Naive B cell (primary cell): Measurements from ENCODE around the gene GOLT1B. TPM values are rescaled to one million over a fixed set of nuclear protein-coding genes. Genes with fewer than 3 reads are reported as not detected.

Experiments used
- ATAC-seq, 2 donors: fragments of 150-1000 bp; cut with Tn5 transposase; 2 replicates each; pipeline ENCODE4 v1.10.0; 2021; ENCODE audit warnings: low read depth in 2 of 2, mild to moderate bottlenecking in 2 of 2, moderate library complexity in 2 of 2
- DNase-seq: peaks from one replicate; pipeline ENCODE4 v3.0.0; 2022
- H3K27ac Mint-ChIP-seq, 6 donors: one replicate each; pipeline ENCODE4 v1.8.0; 2020 to 2022; ENCODE audit warnings: mild to moderate bottlenecking in 6 of 6, mixed read lengths in 6 of 6, moderate library complexity in 5 of 6, inconsistent platforms in 2 of 6
- H3K27me3 Mint-ChIP-seq, 3 donors: one replicate each; pipeline ENCODE4 v1.8.0; 2021 to 2022; ENCODE audit warnings: mixed read lengths in 3 of 3, mild to moderate bottlenecking in 1 of 3
- H3K36me3 Mint-ChIP-seq, 2 donors: one replicate each; pipeline ENCODE4 v1.8.0; 2020 to 2022; ENCODE audit warnings: mixed read lengths in 2 of 2, inconsistent platforms in 1 of 2, mild to moderate bottlenecking in 1 of 2
- H3K4me1 Mint-ChIP-seq, 3 donors: one replicate each; pipeline ENCODE4 v1.8.0; 2020 to 2022; ENCODE audit warnings: mixed read lengths in 3 of 3, inconsistent platforms in 1 of 3, mild to moderate bottlenecking in 1 of 3, moderate library complexity in 1 of 3
- H3K4me3 Mint-ChIP-seq, 8 donors: one replicate each; pipeline ENCODE4 v1.8.0; 2020 to 2022; ENCODE audit warnings: mild to moderate bottlenecking in 8 of 8, mixed read lengths in 8 of 8, moderate library complexity in 8 of 8, inconsistent platforms in 2 of 8
- H3K9me3 Mint-ChIP-seq, 7 donors: one replicate each; pipeline ENCODE4 v1.8.0; 2020 to 2022; ENCODE audit warnings: mixed read lengths in 7 of 7, mild to moderate bottlenecking in 5 of 7, inconsistent platforms in 2 of 7, moderate library complexity in 1 of 7
- polyA plus RNA-seq, 6 donors: library from polyadenylated mRNA; unstranded; fragments of 300-500 nt; fragmentation: Illumina TruSeq; gene quantifications; one replicate each; pipeline ENCODE4 v1.2.3, GENCODE V29; 2021; ENCODE audit warnings: low read depth in 6 of 6

The GOLT1B gene
- polyA plus RNA-seq, 6 donors from 2014 or later = 9.1 to 21.8 (median 19.7) TPM

DNA sequence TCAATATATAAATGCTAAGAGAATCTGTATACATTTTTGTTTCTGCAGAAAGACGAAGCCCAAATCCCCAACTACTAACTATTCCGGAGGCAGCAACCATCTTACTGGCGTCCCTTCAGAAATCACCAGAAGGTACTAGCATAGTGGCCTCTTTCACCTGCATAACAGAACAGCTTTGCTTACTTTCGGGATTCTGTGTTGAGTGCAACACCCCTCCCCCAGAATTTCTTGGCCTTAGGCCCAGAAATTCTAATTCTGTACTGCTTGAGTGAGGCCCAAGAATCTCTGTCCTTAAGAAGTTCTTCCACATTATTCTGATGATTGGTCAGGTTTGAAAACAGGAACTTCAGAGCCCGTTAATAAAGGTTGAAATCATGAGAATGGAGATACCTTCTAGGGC, 27.4 kb downstream of the GOLT1B start:
- ATAC-seq (no peak), DNase-seq (no peak)
- Mint-ChIP-seq H3K27ac (no peak overlapping the region), H3K36me3 (no peaks in the 10 kb centered on the region), H3K9me3 (peaks cover 0 to 10% (median 3%) of the 10 kb centered on the region in 7 donors), H3K4me3 (peak overlapping the region in 4 of 8 donors; percentile 31 to 84 (median 62)), H3K27me3 (peaks cover 40 to 55% (median 49%) of the 10 kb centered on the region in 3 donors), H3K4me1 (peaks cover 0 to 10% (median 4%) of the 10 kb centered on the region in 3 donors)

DNA sequence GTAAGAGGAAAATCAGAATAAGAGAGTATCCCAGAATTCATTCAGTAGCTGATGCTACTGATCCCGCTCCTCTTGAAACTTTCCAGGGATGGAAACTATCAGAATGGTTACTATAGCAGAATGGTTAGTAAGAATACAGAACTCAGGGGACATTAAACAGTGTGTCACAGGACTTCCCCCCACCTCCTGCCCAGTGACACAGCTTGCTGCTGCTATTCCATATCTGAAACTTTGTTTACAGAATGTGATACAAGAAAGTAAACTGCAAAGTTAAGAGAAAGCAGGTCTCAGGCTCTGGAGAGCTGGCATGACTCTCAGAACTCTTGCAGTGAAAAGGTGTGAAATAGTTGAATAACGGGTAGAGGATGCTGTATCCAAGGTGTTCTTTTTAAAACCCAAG, 27.9 kb downstream of the GOLT1B start:
- Mint-ChIP-seq H3K27me3 (peaks cover 43 to 60% (median 54%) of the 10 kb centered on the region in 3 donors), H3K27ac (no peak overlapping the region), H3K4me3 (peak overlapping the region in 1 of 8 donors; percentile 33), H3K36me3 (no peaks in the 10 kb centered on the region), H3K9me3 (peaks cover 0 to 6% (median 3%) of the 10 kb centered on the region in 7 donors), H3K4me1 (peaks cover 0 to 10% (median 4%) of the 10 kb centered on the region in 3 donors)
- no peak for DNase-seq
- no peak for ATAC-seq

GRCh38 chr12:21538061-21538653, 36.6 kb downstream of the GOLT1B start:
- no peak for ATAC-seq
- no peak overlapping the region for H3K4me3 Mint-ChIP-seq
- no peak for DNase-seq
- H3K27ac Mint-ChIP-seq = no peak overlapping the region
- no peaks in the 10 kb centered on the region for H3K36me3 Mint-ChIP-seq
- H3K9me3 Mint-ChIP-seq = peaks cover 0 to 2% (median 0%) of the 10 kb centered on the region in 7 donors
- no peaks in the 10 kb centered on the region for H3K4me1 Mint-ChIP-seq
- peaks cover 28 to 46% (median 32%) of the 10 kb centered on the region in 3 donors for H3K27me3 Mint-ChIP-seq

DNA sequence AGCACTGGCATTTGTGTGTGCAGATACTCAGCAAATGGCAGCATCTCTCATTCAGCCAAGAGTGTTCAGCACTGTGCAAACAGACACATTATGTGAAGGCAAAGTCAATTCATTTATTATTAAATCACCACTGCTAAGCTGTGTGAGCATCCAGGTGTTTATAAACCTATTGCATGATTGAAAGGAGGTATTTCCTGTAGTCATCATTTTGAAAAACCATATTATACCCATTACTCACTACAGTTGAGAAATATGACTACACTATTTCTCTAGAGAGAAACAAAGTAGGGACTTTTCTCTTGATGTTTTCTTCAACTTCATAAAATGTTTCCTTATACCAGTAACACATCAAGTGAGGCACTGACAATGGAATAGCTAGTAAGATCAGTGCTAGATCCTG, 38.2 kb downstream of the GOLT1B start:
- DNase-seq (no peak), ATAC-seq (no peak)
- Mint-ChIP-seq H3K36me3 (no peaks in the 10 kb centered on the region), H3K27ac (no peak overlapping the region), H3K4me1 (no peaks in the 10 kb centered on the region), H3K4me3 (no peak overlapping the region), H3K27me3 (peaks cover 22 to 41% (median 24%) of the 10 kb centered on the region in 3 donors), H3K9me3 (no peaks in the 10 kb centered on the region)

- Mint-ChIP-seq H3K9me3 (no peaks in the 10 kb centered on the region), H3K27ac (no peak overlapping the region), H3K27me3 (peaks cover 10 to 31% (median 17%) of the 10 kb centered on the region in 3 donors), H3K36me3 (no peaks in the 10 kb centered on the region), H3K4me1 (no peaks in the 10 kb centered on the region), H3K4me3 (no peak overlapping the region)
- DNase-seq = no peak
- ATAC-seq = no peak
These were observed 40.2 kb downstream of the GOLT1B start for GRCh38 chr12:21541773-21542172.

- Mint-ChIP-seq H3K4me3 (no peak overlapping the region), H3K36me3 (no peaks in the 10 kb centered on the region), H3K9me3 (no peaks in the 10 kb centered on the region), H3K27ac (no peak overlapping the region), H3K4me1 (no peaks in the 10 kb centered on the region), H3K27me3 (peaks cover 12 to 27% (median 21%) of the 10 kb centered on the region in 3 donors)
- no peak for DNase-seq
- no peak for ATAC-seq
These were observed 40.8 kb downstream of the GOLT1B start for GRCh38 chr12:21542403-21542802.

GRCh38 chr12:21543151-21543550, 41.6 kb downstream of the GOLT1B start:
- Mint-ChIP-seq H3K4me3 (no peak overlapping the region), H3K9me3 (no peaks in the 10 kb centered on the region), H3K27ac (no peak overlapping the region), H3K36me3 (no peaks in the 10 kb centered on the region), H3K4me1 (no peaks in the 10 kb centered on the region), H3K27me3 (peaks cover 20 to 27% (median 23%) of the 10 kb centered on the region in 3 donors)
- ATAC-seq (no peak), DNase-seq (no peak)

DNA sequence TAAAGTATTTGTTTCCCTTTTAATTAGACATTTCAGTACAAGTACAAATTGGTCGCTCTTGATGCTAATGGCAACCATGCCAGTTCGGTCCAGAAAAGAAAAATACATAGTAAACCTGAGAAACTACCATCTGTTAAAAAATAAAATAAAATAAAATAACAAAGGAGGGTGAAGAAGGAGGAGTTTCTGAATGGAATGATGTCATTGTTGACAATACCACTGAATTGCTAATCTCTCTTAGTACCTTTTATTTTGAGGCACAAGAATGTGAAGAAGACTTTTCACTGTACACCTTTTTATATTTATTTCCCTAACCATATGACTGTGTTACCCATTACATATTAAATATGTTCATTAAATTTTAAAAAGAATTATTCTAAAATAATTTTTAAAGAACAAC, 44.0 kb downstream of the GOLT1B start:
- H3K36me3 Mint-ChIP-seq = no peaks in the 10 kb centered on the region

DNA sequence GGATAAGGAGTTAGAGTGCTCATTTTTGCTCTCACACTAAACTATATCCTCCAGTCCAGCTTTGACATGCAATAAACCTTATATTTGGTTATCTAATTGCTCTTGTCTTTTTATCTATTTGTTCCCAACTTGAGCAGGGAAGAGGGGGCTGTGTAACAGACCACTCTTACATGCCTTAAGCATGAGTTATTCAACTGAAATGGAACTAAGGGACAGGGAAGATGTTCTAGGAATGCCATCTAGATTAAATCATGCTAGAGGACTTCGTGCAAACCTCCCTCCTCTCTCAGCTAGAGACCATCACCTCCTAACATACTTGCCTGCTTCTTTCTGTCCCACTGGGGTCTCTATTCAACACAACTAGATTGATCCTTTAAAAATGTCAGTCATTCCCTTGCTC, 45.1 kb downstream of the GOLT1B start:
- DNase-seq (no peak), ATAC-seq (no peak)
- no peaks in the 10 kb centered on the region for H3K4me1 Mint-ChIP-seq
- H3K9me3 Mint-ChIP-seq = no peaks in the 10 kb centered on the region
- H3K27ac Mint-ChIP-seq = no peak overlapping the region
- no peak overlapping the region for H3K4me3 Mint-ChIP-seq
- H3K36me3 Mint-ChIP-seq = no peaks in the 10 kb centered on the region
- H3K27me3 Mint-ChIP-seq = peaks cover 20 to 23% (median 20%) of the 10 kb centered on the region in 3 donors

More for the DNA sequence above, 44.0 kb downstream of the GOLT1B start:
- Mint-ChIP-seq H3K4me3 (no peak overlapping the region), H3K9me3 (no peaks in the 10 kb centered on the region), H3K4me1 (no peaks in the 10 kb centered on the region), H3K27ac (no peak overlapping the region), H3K27me3 (peaks cover 20 to 24% (median 23%) of the 10 kb centered on the region in 3 donors)
- ATAC-seq (no peak), DNase-seq (no peak)

DNA sequence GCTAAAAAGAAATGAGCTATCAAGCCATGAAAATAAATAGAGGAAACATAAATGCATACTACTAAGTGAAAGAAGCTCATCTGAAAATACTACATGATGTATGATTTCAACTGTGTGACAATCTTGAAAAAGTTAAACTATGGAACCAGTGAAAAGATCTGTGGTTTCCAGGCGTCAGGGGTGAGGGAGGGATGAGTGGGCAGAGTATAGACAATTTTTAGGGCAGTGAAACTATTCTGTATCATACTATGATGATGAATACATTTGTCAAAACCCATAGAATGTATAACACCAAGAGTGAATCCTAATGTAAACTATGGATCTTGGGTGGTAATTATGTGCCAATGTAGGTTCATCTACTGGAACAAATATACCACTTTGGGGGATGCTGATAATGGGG, 45.8 kb downstream of the GOLT1B start:
- no peaks in the 10 kb centered on the region for H3K4me1 Mint-ChIP-seq
- no peak overlapping the region for H3K4me3 Mint-ChIP-seq
- no peaks in the 10 kb centered on the region for H3K9me3 Mint-ChIP-seq
- H3K27me3 Mint-ChIP-seq = peaks cover 19 to 23% (median 20%) of the 10 kb centered on the region in 3 donors
- no peaks in the 10 kb centered on the region for H3K36me3 Mint-ChIP-seq
- peak overlapping the region in 1 of 6 donors; percentile 4 for H3K27ac Mint-ChIP-seq
- ATAC-seq (no peak), DNase-seq (no peak)

DNA sequence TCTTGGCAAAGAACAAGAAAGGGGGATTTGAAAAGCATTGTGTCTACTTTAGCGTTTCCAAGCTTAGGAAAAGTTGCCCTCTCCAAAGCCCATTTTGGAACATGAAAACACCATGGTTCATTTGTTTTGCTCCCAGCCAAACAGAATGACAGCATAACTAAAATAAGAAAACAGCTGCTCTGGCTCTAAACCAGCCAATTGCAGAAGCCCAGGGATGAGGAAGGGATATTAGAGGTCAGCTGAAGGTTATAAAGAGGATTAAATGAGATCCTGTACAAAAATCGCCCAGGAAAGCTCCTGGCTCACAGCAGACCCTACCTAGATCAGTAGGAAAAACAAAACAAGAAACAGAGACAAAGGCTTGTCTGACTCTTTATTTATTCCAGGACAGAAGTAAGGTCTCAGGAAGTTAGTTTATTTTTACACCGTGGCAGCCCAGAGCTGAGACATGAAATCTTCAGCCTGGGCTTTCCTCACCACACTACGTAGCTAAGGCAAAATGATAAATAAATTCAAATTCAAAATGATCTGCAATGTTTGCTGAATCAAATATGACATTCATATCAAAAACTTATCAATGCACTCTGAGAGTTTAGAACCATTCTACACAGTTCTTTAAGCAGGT, 50.4 kb downstream of the GOLT1B start:
- H3K4me3 Mint-ChIP-seq = no peak overlapping the region
- peaks cover 0 to 8% (median 2%) of the 10 kb centered on the region in 7 donors for H3K9me3 Mint-ChIP-seq

GRCh38 chr12:21552635-21553328, 51.2 kb downstream of the GOLT1B start:
- no peak for DNase-seq
- Mint-ChIP-seq H3K36me3 (no peaks in the 10 kb centered on the region), H3K4me1 (no peaks in the 10 kb centered on the region), H3K27me3 (peaks cover 4 to 7% (median 7%) of the 10 kb centered on the region in 3 donors), H3K9me3 (peaks cover 0 to 8% (median 2%) of the 10 kb centered on the region in 7 donors), H3K4me3 (no peak overlapping the region), H3K27ac (peak overlapping the region in 1 of 6 donors; percentile 2)
- no peak for ATAC-seq

More for the DNA sequence above, 50.4 kb downstream of the GOLT1B start:
- no peaks in the 10 kb centered on the region for H3K36me3 Mint-ChIP-seq
- no peak overlapping the region for H3K27ac Mint-ChIP-seq
- no peak for DNase-seq
- no peaks in the 10 kb centered on the region for H3K4me1 Mint-ChIP-seq
- H3K27me3 Mint-ChIP-seq = peaks cover 7 to 12% (median 12%) of the 10 kb centered on the region in 3 donors
- no peak for ATAC-seq

- Mint-ChIP-seq H3K27ac (no peak overlapping the region), H3K27me3 (peaks cover 0 to 7% (median 7%) of the 10 kb centered on the region in 3 donors), H3K9me3 (peaks cover 0 to 8% (median 2%) of the 10 kb centered on the region in 7 donors), H3K4me1 (no peaks in the 10 kb centered on the region), H3K4me3 (no peak overlapping the region), H3K36me3 (no peaks in the 10 kb centered on the region)
- no peak for ATAC-seq
- DNase-seq = no peak
These were observed 51.7 kb downstream of the GOLT1B start for GRCh38 chr12:21553329-21553675.
